Measurements from ENCODE around the gene SCYL2. TPM values are rescaled to one million over a fixed set of nuclear protein-coding genes. Genes with fewer than 3 reads are reported as not detected.
A peak's percentile ranks its signal among the peaks of the same experiment; 100 is the strongest.
"Not testable (repeated sequence)": the region's sequence is repeated elsewhere in the genome, so short reads cannot be mapped to it uniquely, and the experiment has no call there.

SCYL2 gene
- total and polyA plus RNA-seq, 7 donors, result 17.5 to 97.3 (median 52.4) TPM

DNA sequence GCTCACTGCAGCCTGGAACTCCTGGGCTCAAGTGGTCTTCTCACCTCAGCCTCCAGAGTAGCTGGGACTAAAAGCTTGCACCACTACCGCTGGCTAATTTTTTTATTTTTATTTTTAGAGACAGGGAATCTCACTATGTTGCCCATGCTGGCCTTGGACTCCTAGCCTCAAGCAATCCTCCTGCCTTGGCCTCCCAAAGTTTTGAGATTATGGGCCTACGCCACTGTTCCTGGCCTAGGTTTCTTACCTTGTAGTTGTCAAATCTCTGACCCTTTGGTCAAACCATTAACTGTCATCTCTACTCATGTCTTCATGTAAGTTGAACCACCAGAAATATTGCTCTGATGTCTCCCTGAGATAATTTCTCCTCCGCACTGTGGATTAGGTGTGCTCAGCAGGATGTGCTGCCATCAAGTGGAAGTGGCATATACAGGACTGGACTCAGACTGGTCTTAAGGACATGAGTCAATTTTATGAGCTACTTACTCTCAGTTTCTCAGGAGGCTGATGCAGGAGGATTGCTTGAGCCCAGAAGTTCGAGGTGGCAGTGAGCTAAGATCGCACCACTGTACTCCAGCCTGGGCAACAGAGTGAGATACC is 37.8 kb upstream of the SCYL2 start:
- Histone ChIP-seq H3K36me3 (peaks cover 0 to 17% (median 0%) of the 10 kb centered on the region in 4 donors), H3K4me1 (peaks cover 0 to 3% (median 0%) of the 10 kb centered on the region in 4 donors), H3K27me3 (no peaks in the 10 kb centered on the region), H3K27ac (no peak overlapping the region), H3K9me3 (no peaks in the 10 kb centered on the region), H3K4me3 (no peak overlapping the region)
- intact Hi-C loops (cut with DNase I), result no loop called here
- TF ChIP-seq POLR2AphosphoS5 (IDR thresholded peaks at IDR 0.05) (no peak), EP300 (IDR thresholded peaks at IDR 0.05) (no peak)
- TF ChIP-seq, protein P1, sequence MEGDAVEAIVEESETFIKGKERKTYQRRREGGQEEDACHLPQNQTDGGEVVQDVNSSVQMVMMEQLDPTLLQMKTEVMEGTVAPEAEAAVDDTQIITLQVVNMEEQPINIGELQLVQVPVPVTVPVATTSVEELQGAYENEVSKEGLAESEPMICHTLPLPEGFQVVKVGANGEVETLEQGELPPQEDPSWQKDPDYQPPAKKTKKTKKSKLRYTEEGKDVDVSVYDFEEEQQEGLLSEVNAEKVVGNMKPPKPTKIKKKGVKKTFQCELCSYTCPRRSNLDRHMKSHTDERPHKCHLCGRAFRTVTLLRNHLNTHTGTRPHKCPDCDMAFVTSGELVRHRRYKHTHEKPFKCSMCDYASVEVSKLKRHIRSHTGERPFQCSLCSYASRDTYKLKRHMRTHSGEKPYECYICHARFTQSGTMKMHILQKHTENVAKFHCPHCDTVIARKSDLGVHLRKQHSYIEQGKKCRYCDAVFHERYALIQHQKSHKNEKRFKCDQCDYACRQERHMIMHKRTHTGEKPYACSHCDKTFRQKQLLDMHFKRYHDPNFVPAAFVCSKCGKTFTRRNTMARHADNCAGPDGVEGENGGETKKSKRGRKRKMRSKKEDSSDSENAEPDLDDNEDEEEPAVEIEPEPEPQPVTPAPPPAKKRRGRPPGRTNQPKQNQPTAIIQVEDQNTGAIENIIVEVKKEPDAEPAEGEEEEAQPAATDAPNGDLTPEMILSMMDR (IDR thresholded peaks at IDR 0.05), result no peak
- WGBS, 2 donors, result 89 to 96% methylated on average over 5 of the region's 5 CpGs
- DNase-seq, result no peak

- H3K36me3 ChIP-seq, result peaks cover 0 to 10% (median 0%) of the 10 kb centered on the region in 4 donors
- intact Hi-C loops (cut with DNase I), result loop anchor here (10.0 kb wide), 1 partner anchor 105 kb away; no protein-coding TSS in a partner anchor
- H3K4me1 ChIP-seq, result peaks cover 0 to 8% (median 0%) of the 10 kb centered on the region in 4 donors
- TF ChIP-seq, protein P1 (IDR thresholded peaks at IDR 0.05), result no peak
- TF ChIP-seq POLR2A (IDR thresholded peaks at IDR 0.05) (no peak), EP300 (IDR thresholded peaks at IDR 0.05) (no peak), POLR2AphosphoS5 (IDR thresholded peaks at IDR 0.05) (no peak)
- H3K9me3 ChIP-seq, result no peaks in the 10 kb centered on the region
- no peak overlapping the region for H3K27ac ChIP-seq
- H3K4me3 ChIP-seq, result no peak overlapping the region
- WGBS, 2 donors, result 85 to 86% methylated on average over 4 of the region's 4 CpGs
- no peaks in the 10 kb centered on the region for H3K27me3 ChIP-seq
- no peak for DNase-seq
Measured at GRCh38 chr12:100229876-100230275, 37.1 kb upstream of the SCYL2 start.

- not testable (repeated sequence) for H3K4me1 ChIP-seq, H3K27me3 ChIP-seq, H3K9me3 ChIP-seq, H3K27ac ChIP-seq, DNase-seq, H3K4me3 ChIP-seq, H3K36me3 ChIP-seq
- intact Hi-C loops (cut with DNase I), result loop anchor here (10.0 kb wide), 1 partner anchor 103 kb away; no protein-coding TSS in a partner anchor
- WGBS, 2 donors, result 83 to 86% methylated on average over 3 of the region's 3 CpGs
Measured at GRCh38 chr12:100231873-100232272, 35.1 kb upstream of the SCYL2 start.

- intact Hi-C loops (cut with DNase I), result loop anchor here (10.0 kb wide), 1 partner anchor 101 kb away; no protein-coding TSS in a partner anchor
- WGBS, 2 donors, result 31 to 54% methylated on average over 3 of the region's 3 CpGs
Measured at GRCh38 chr12:100234166-100234565, 32.8 kb upstream of the SCYL2 start.

DNA sequence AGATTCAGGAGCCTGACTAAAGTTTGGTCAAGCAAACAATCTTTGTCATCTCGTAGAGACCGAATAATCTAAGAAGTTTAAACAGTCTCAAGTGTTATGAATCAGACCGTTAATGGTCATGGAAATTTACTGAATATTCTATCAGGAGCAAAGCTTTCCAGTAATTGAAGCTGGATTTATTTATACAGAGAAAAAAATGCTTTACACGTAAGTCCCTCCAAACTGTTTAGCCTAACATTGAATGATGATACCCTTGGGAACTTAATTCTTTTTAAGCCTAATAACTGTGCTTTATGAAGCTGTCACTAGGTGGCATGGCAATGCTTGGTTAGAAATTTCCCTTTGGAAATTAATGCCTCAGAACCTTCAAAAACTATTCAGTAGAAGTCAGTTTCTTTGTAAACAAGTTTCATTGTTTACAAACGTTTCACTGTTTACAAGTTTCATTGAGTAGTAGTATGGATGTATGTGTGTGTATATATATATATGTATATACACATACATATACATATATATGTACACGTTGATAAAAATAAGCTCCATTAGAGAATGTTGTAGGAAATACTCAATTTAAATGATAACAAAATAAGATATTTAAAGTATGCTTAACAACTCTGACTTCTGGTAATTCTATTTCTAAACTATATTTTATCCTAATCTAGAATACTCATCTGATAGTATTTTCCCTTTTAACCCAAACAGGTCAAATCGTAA is 32.2 kb upstream of the SCYL2 start:
- no peak for TF ChIP-seq POLR2A (IDR thresholded peaks at IDR 0.05)
- TF ChIP-seq, protein P1 (IDR thresholded peaks at IDR 0.05), result peak in 3 of 4 experiments; percentile 42 to 69 (median 45)
- Histone ChIP-seq H3K4me1 (peaks cover 0 to 8% (median 0%) of the 10 kb centered on the region in 4 donors), H3K9me3 (no peaks in the 10 kb centered on the region), H3K27me3 (no peaks in the 10 kb centered on the region), H3K4me3 (no peak overlapping the region), H3K27ac (peak overlapping the region in 2 of 4 donors; percentile 23 to 34), H3K36me3 (no peaks in the 10 kb centered on the region)
- no peak for DNase-seq
- intact Hi-C loops (cut with DNase I), result loop anchor here (5.0 to 10.0 kb wide), 2 partner anchors 100 to 318 kb away; no protein-coding TSS in a partner anchor
- 36 to 55% methylated on average over 7 of the region's 7 CpGs for WGBS, 2 donors

More at GRCh38 chr12:100234166-100234565, 32.8 kb upstream of the SCYL2 start:
- no peak for DNase-seq
- H3K4me1 ChIP-seq, result peaks cover 0 to 8% (median 0%) of the 10 kb centered on the region in 4 donors
- no peaks in the 10 kb centered on the region for H3K36me3 ChIP-seq
- H3K9me3 ChIP-seq, result no peaks in the 10 kb centered on the region
- H3K27ac ChIP-seq, result peak overlapping the region in 2 of 4 donors; percentile 23 to 34
- TF ChIP-seq, protein P1 (IDR thresholded peaks at IDR 0.05), result no peak
- TF ChIP-seq POLR2AphosphoS5 (IDR thresholded peaks at IDR 0.05), result no peak
- no peak for TF ChIP-seq EP300 (IDR thresholded peaks at IDR 0.05)
- TF ChIP-seq POLR2A (IDR thresholded peaks at IDR 0.05), result no peak
- no peaks in the 10 kb centered on the region for H3K27me3 ChIP-seq
- H3K4me3 ChIP-seq, result no peak overlapping the region

All from sigmoid colon (tissue), 7 donors.